Left ventricle myocardium inferior (tissue), 1 donor: ENCODE data around the gene SERGEF. TPM values are rescaled to one million over a fixed set of nuclear protein-coding genes. Genes with fewer than 3 reads are reported as not detected.

ENCODE experiments used
- DNase-seq: peaks from one replicate; pipeline ENCODE4 v3.0.0-alpha.2; 2020
- H3K27ac ChIP-seq: fragments of 200-600 bp; replicated peaks from 2 replicates; pipeline ENCODE4 v1.8.0; 2021
- H3K27me3 ChIP-seq: fragments of 200-600 bp; 2 replicates; pipeline ENCODE4 v1.8.0; 2021; ENCODE audit warnings: low read depth
- H3K36me3 ChIP-seq: fragments of 200-600 bp; 2 replicates; pipeline ENCODE4 v1.8.0; 2021
- H3K4me1 ChIP-seq: fragments of 200-600 bp; 2 replicates; pipeline ENCODE4 v1.8.0; 2021
- H3K4me3 ChIP-seq: fragments of 200-600 bp; 2 replicates; pipeline ENCODE4 v1.8.0; 2021; ENCODE audit warnings: mild to moderate bottlenecking, moderate library complexity
- H3K9me3 ChIP-seq: fragments of 200-600 bp; replicated peaks from 2 replicates; pipeline ENCODE4 v1.8.0; 2021
- CTCF ChIP-seq: fragments of 200-600 bp; IDR thresholded peaks from 2 replicates; pipeline ENCODE4 v1.8.0; 2021; ENCODE audit warnings: antibody characterized with exemption, mild to moderate bottlenecking, borderline replicate concordance
- intact Hi-C: fragments of 100-400 bp; cut with micrococcal nuclease; formaldehyde crosslinking; loops from one replicate; pipeline ENCODE4 v1.11.0; 2022
- total RNA-seq: library from RNA; stranded (reverse); fragmentation: NEBNext Ultra II Directional; extraction: Animal tissue kit (Norgen Biotek cat#: 25700); gene quantifications from one replicate; pipeline ENCODE4 v1.2.1, GENCODE V29; 2021
- donor health status: DM: no; HTN: yes; CAD: no; lungs with severe emphysema.

Gene SERGEF
- total RNA-seq, 1 donor from 2014 or later = 13.1 TPM

- H3K4me3 ChIP-seq = no peak overlapping the region
- H3K27me3 ChIP-seq = no peaks in the 10 kb centered on the region
- TF ChIP-seq CTCF = no peak
- no peaks in the 10 kb centered on the region for H3K9me3 ChIP-seq
- H3K4me1 ChIP-seq = peaks cover 7% of the 10 kb centered on the region
- no peak overlapping the region for H3K27ac ChIP-seq
- no peaks in the 10 kb centered on the region for H3K36me3 ChIP-seq
- no peak for DNase-seq
- intact Hi-C loops = no loop called here
Observed at GRCh38 chr11:17929171-17929570, 83.7 kb downstream of the SERGEF start.

GRCh38 chr11:17927681-17928343 lies 85.0 kb downstream of the SERGEF start:
- Histone ChIP-seq H3K4me3 (no peak overlapping the region), H3K9me3 (no peaks in the 10 kb centered on the region), H3K36me3 (no peaks in the 10 kb centered on the region), H3K27ac (no peak overlapping the region), H3K4me1 (peaks cover 18% of the 10 kb centered on the region), H3K27me3 (no peaks in the 10 kb centered on the region)
- TF ChIP-seq CTCF = no peak
- DNase-seq = no peak
- intact Hi-C loops = no loop called here

GRCh38 chr11:17927041-17927440 lies 85.8 kb downstream of the SERGEF start:
- peaks cover 26% of the 10 kb centered on the region for H3K4me1 ChIP-seq
- no peak overlapping the region for H3K27ac ChIP-seq
- H3K9me3 ChIP-seq = no peaks in the 10 kb centered on the region
- H3K4me3 ChIP-seq = no peak overlapping the region
- no peak for DNase-seq
- TF ChIP-seq CTCF = no peak
- H3K27me3 ChIP-seq = no peaks in the 10 kb centered on the region
- H3K36me3 ChIP-seq = no peaks in the 10 kb centered on the region
- intact Hi-C loops = no loop called here

- DNase-seq = no peak
- H3K9me3 ChIP-seq = no peaks in the 10 kb centered on the region
- no peaks in the 10 kb centered on the region for H3K36me3 ChIP-seq
- H3K27me3 ChIP-seq = no peaks in the 10 kb centered on the region
- no peak overlapping the region for H3K27ac ChIP-seq
- intact Hi-C loops = no loop called here
- H3K4me3 ChIP-seq = no peak overlapping the region
- H3K4me1 ChIP-seq = peaks cover 27% of the 10 kb centered on the region
- TF ChIP-seq CTCF = no peak
Observed at GRCh38 chr11:17924713-17925112, 88.1 kb downstream of the SERGEF start.

- H3K27me3 ChIP-seq = no peaks in the 10 kb centered on the region
- no peaks in the 10 kb centered on the region for H3K9me3 ChIP-seq
- DNase-seq = peak; percentile 38
- peaks cover 26% of the 10 kb centered on the region for H3K4me1 ChIP-seq
- H3K27ac ChIP-seq = no peak overlapping the region
- H3K36me3 ChIP-seq = peaks cover under 1% of the 10 kb centered on the region
- intact Hi-C loops = no loop called here
- H3K4me3 ChIP-seq = no peak overlapping the region
- TF ChIP-seq CTCF = no peak
Observed at GRCh38 chr11:17923217-17923616, 89.6 kb downstream of the SERGEF start.
